ENCODE results near the gene RUSC2.
A peak's percentile ranks its signal among the peaks of the same experiment; 100 is the strongest.
"Not testable (repeated sequence)": the region's sequence is repeated elsewhere in the genome, so short reads cannot be mapped to it uniquely, and the experiment has no call there.

The RUSC2 gene

GRCh38 chr9:35498245-35498644 is 8.3 kb downstream of the RUSC2 start:
- not testable (repeated sequence) for DNase-seq

GRCh38 chr9:35499029-35499700 is 9.3 kb downstream of the RUSC2 start:
- DNase-seq = no peak

- no peak for DNase-seq
Measured at GRCh38 chr9:35499701-35500030, 9.8 kb downstream of the RUSC2 start.

GRCh38 chr9:35500130-35500748 is 10.3 kb downstream of the RUSC2 start:
- no peak for DNase-seq

GRCh38 chr9:35501946-35502345 is 12.0 kb downstream of the RUSC2 start:
- DNase-seq = no peak

- DNase-seq = no peak
Measured at GRCh38 chr9:35506359-35506758, 16.4 kb downstream of the RUSC2 start.

GRCh38 chr9:35508069-35508468 is 18.2 kb downstream of the RUSC2 start:
- no peak for DNase-seq

GRCh38 chr9:35510383-35510753 is 20.5 kb downstream of the RUSC2 start:
- DNase-seq = no peak

GRCh38 chr9:35510754-35511428 is 21.0 kb downstream of the RUSC2 start:
- DNase-seq = no peak

GRCh38 chr9:35511453-35511852 is 21.5 kb downstream of the RUSC2 start:
- no peak for DNase-seq

GRCh38 chr9:35515766-35516165 is 25.9 kb downstream of the RUSC2 start:
- DNase-seq = no peak

GRCh38 chr9:35516479-35516878 is 26.6 kb downstream of the RUSC2 start:
- no peak for DNase-seq

GRCh38 chr9:35517131-35517530 is 27.2 kb downstream of the RUSC2 start:
- peak; percentile 92 for DNase-seq

- no peak for DNase-seq
Measured at GRCh38 chr9:35517552-35518224, 27.8 kb downstream of the RUSC2 start.

GRCh38 chr9:35518225-35518821 is 28.4 kb downstream of the RUSC2 start:
- DNase-seq = no peak

- DNase-seq = peak; percentile 12
Measured at GRCh38 chr9:35518981-35519679, 29.2 kb downstream of the RUSC2 start.

GRCh38 chr9:35519692-35520363 is 29.9 kb downstream of the RUSC2 start:
- no peak for DNase-seq

- no peak for DNase-seq
Measured at GRCh38 chr9:35520364-35520710, 30.4 kb downstream of the RUSC2 start.

- DNase-seq = no peak
Measured at GRCh38 chr9:35521708-35522107, 31.8 kb downstream of the RUSC2 start.

- no peak for DNase-seq
Measured at GRCh38 chr9:35522187-35522586, 32.3 kb downstream of the RUSC2 start.

- no peak for DNase-seq
Measured at GRCh38 chr9:35522700-35523099, 32.8 kb downstream of the RUSC2 start.

- DNase-seq = not testable (repeated sequence)
Measured at GRCh38 chr9:35523556-35523955, 33.6 kb downstream of the RUSC2 start.
